H1 (cell line): ENCODE data around the gene SYT14. TPM values are rescaled to one million over a fixed set of nuclear protein-coding genes. Genes with fewer than 3 reads are reported as not detected.

Experiments used
- CTCF ChIA-PET: fragments of 300-600 bp; sonication (Branson Sonifier 250); formaldehyde crosslinking; loops from one replicate; lab custom pipeline; 2021; ENCODE audit not compliant: partially characterized antibody; lab: Charles Lee
- POLR2A ChIA-PET: fragments of 300-600 bp; sonication (Branson Sonifier 250); formaldehyde crosslinking; loops from one replicate; lab custom pipeline; 2021; ENCODE audit warnings: inconsistent platforms; ENCODE audit not compliant: partially characterized antibody; lab: Charles Lee
- DNase-seq, 2 experiments: peaks; one replicate each; pipeline versions ENCODE4 v3.0.0 to v3.0.0-alpha.2; 2010 to 2022; ENCODE audit warnings: low spot score in 2 of 2, low read depth in 1 of 2, mixed read lengths in 1 of 2
- FAIRE-seq: peaks from 2 replicates; lab custom pipeline; 2011; peaks lifted over from hg19 to GRCh38; lab: Jason Lieb, UNC
- H2AFZ ChIP-seq: 2 replicates; pipeline ENCODE4 v1.8.1; 2012; ENCODE audit warnings: low read length, inconsistent platforms
- H2AK5ac ChIP-seq: 2 replicates; pipeline ENCODE4 v1.6.1; 2013; ENCODE audit warnings: low read depth, low read length
- H2BK120ac ChIP-seq: replicated peaks from 2 replicates; pipeline ENCODE3; 2013; ENCODE audit warnings: low read depth, low read length, inconsistent platforms
- H2BK12ac ChIP-seq: 2 replicates; pipeline ENCODE4 v1.6.1; 2013; ENCODE audit warnings: low read depth, low read length
- H2BK15ac ChIP-seq: 2 replicates; pipeline ENCODE4 v1.6.1; 2013; ENCODE audit warnings: low read length
- H2BK20ac ChIP-seq: 2 replicates; pipeline ENCODE4 v1.6.1; 2013; ENCODE audit warnings: low read length
- H2BK5ac ChIP-seq: 2 replicates; pipeline ENCODE4 v1.6.1; 2013; ENCODE audit warnings: low read depth, low read length
- H3K14ac ChIP-seq: 2 replicates; pipeline ENCODE4 v1.6.1; 2013; ENCODE audit warnings: inconsistent platforms; ENCODE audit not compliant: insufficient read length
- H3K18ac ChIP-seq: 2 replicates; pipeline ENCODE4 v1.6.1; 2013; ENCODE audit warnings: low read length; ENCODE audit errors: extremely low read depth
- H3K23ac ChIP-seq: 2 replicates; pipeline ENCODE4 v1.6.1; 2013; ENCODE audit warnings: inconsistent platforms; ENCODE audit not compliant: insufficient read length
- H3K23me2 ChIP-seq: 2 replicates; pipeline ENCODE4 v1.6.1; 2013; ENCODE audit warnings: low read depth, low read length
- H3K27ac ChIP-seq: 2 replicates; pipeline ENCODE4 v1.6.1; 2011; ENCODE audit warnings: low read depth, low read length, inconsistent platforms
- H3K27me3 ChIP-seq, 4 experiments: replicated peaks in 1 of 4; 1 replicate in 1 of 4; 2 replicates in 3 of 4; pipeline versions ENCODE4 v1.6.1 to v1.8.1; 2011 to 2013; ENCODE audit warnings: low read length in 3 of 4, mild to moderate bottlenecking in 3 of 4, inconsistent platforms in 2 of 4, mixed read lengths in 2 of 4, moderate library complexity in 1 of 4; ENCODE audit not compliant: control insufficient read depth in 3 of 4, insufficient read depth in 3 of 4; ENCODE audit errors: extremely low read depth in 1 of 4
- H3K36me3 ChIP-seq, 4 experiments: 2 replicates each; pipeline versions ENCODE4 v1.6.1 to v1.8.1; 2011 to 2013; ENCODE audit warnings: mild to moderate bottlenecking in 4 of 4, low read length in 3 of 4, moderate library complexity in 2 of 4, control low read depth in 1 of 4, inconsistent platforms in 1 of 4; ENCODE audit not compliant: insufficient read depth in 4 of 4, control insufficient read depth in 2 of 4
- H3K4ac ChIP-seq: replicated peaks from 2 replicates; pipeline ENCODE3; 2013; ENCODE audit warnings: low read length, low read depth, mixed read lengths, inconsistent platforms; ENCODE audit not compliant: insufficient read length
- H3K4me1 ChIP-seq, 4 experiments: replicated peaks in 1 of 4; 1 replicate in 1 of 4; 2 replicates in 3 of 4; pipeline versions ENCODE4 v1.6.1 to v1.8.1; 2011 to 2013; ENCODE audit warnings: low read length in 3 of 4, inconsistent platforms in 2 of 4, mixed read lengths in 1 of 4; ENCODE audit not compliant: insufficient read depth in 4 of 4, control insufficient read depth in 3 of 4
- H3K4me2 ChIP-seq, 2 experiments: 2 replicates each; pipeline versions ENCODE4 v1.6.1 to v1.8.1; 2011 to 2013; ENCODE audit warnings: low read depth in 2 of 2, low read length in 2 of 2, control low read depth in 1 of 2, inconsistent platforms in 1 of 2, mild to moderate bottlenecking in 1 of 2; ENCODE audit not compliant: insufficient read depth in 1 of 2
- H3K4me3 ChIP-seq, 4 experiments: fragments of 200-600, 300-600 bp in 1 of 4; sonication (generic), shearing (Covaris generic), sonication (Bioruptor Twin) in 1 of 4; 2 replicates each; pipeline versions ENCODE4 v1.5.1 to v1.8.1; 2011 to 2016; ENCODE audit warnings: low read length in 4 of 4, low read depth in 3 of 4, control low read depth in 2 of 4, inconsistent platforms in 2 of 4, mild to moderate bottlenecking in 2 of 4, mixed read lengths in 1 of 4, moderate library complexity in 1 of 4; ENCODE audit not compliant: insufficient read depth in 2 of 4; ENCODE audit errors: extremely low read depth in 1 of 4
- H3K56ac ChIP-seq: replicated peaks from 2 replicates; pipeline ENCODE3; 2013; ENCODE audit warnings: low read depth, mild to moderate bottlenecking, mixed read lengths, low read length, inconsistent platforms; ENCODE audit not compliant: insufficient read length
- H3K79me1 ChIP-seq: 2 replicates; pipeline ENCODE4 v1.6.1; 2013; ENCODE audit warnings: low read depth, low read length, control low read depth
- H3K79me2 ChIP-seq, 2 experiments: 2 replicates each; pipeline versions ENCODE4 v1.6.1 to v1.8.1; 2012 to 2013; ENCODE audit warnings: low read length in 2 of 2, mild to moderate bottlenecking in 2 of 2, inconsistent platforms in 1 of 2; ENCODE audit not compliant: insufficient read depth in 2 of 2, control insufficient read depth in 1 of 2
- H3K9ac ChIP-seq, 4 experiments: replicated peaks in 1 of 4; 1 replicate in 1 of 4; 2 replicates in 3 of 4; pipeline versions ENCODE4 v1.6.1 to v1.8.1; 2011 to 2013; ENCODE audit warnings: low read depth in 3 of 4, low read length in 3 of 4, control low read depth in 2 of 4, mild to moderate bottlenecking in 2 of 4, moderate library complexity in 2 of 4, inconsistent platforms in 1 of 4; ENCODE audit errors: extremely low read depth in 1 of 4
- H3K9me3 ChIP-seq, 2 experiments: 2 replicates each; pipeline versions ENCODE4 v1.6.1 to v1.8.1; 2012 to 2013; ENCODE audit warnings: mild to moderate bottlenecking in 2 of 2, moderate library complexity in 2 of 2, control low read depth in 1 of 2, inconsistent platforms in 1 of 2, low read depth in 1 of 2, low read length in 1 of 2, mixed read lengths in 1 of 2; ENCODE audit not compliant: insufficient read depth in 2 of 2
- H4K20me1 ChIP-seq, 2 experiments: replicated peaks in 1 of 2; 2 replicates each; pipeline versions ENCODE3 to v1.8.1; 2011 to 2013; ENCODE audit warnings: inconsistent platforms in 2 of 2, low read length in 2 of 2, mild to moderate bottlenecking in 1 of 2; ENCODE audit not compliant: insufficient read depth in 2 of 2, control insufficient read depth in 1 of 2
- H4K5ac ChIP-seq: 2 replicates; pipeline ENCODE4 v1.6.1; 2013; ENCODE audit warnings: low read length, low read depth, mixed read lengths, inconsistent platforms; ENCODE audit not compliant: insufficient read length
- H4K8ac ChIP-seq: 2 replicates; pipeline ENCODE4 v1.8.0; 2013; ENCODE audit warnings: mild to moderate bottlenecking, moderate library complexity, low read length, inconsistent platforms; ENCODE audit not compliant: insufficient read depth; ENCODE audit errors: extremely low read depth
- H4K91ac ChIP-seq: replicated peaks from 2 replicates; pipeline ENCODE3; 2013; ENCODE audit warnings: low read length, mixed read lengths, inconsistent platforms; ENCODE audit not compliant: insufficient read length
- ATF2 ChIP-seq: IDR thresholded peaks from 2 replicates; pipeline ENCODE4 v1.6.1; 2012; ENCODE audit warnings: low read length, inconsistent platforms
- BRCA1 ChIP-seq: IDR thresholded peaks from 2 replicates; pipeline ENCODE4 v1.6.1; 2012; ENCODE audit warnings: low read depth, low read length, improper control_type of control experiment
- EGR1 ChIP-seq: IDR thresholded peaks from 2 replicates; pipeline ENCODE4 v1.6.1; 2011; ENCODE audit warnings: low read depth, low read length, borderline replicate concordance
- EZH2 ChIP-seq: fragments of 200-600 bp; sonication (generic); IDR thresholded peaks from 2 replicates; pipeline ENCODE4 v1.7.1; 2012; ENCODE audit warnings: low read depth, mild to moderate bottlenecking, moderate library complexity, low read length, inconsistent platforms; ENCODE audit not compliant: severe bottlenecking
- FOSL1 ChIP-seq: IDR thresholded peaks from 2 replicates; pipeline ENCODE4 v1.6.1; 2011; ENCODE audit warnings: mild to moderate bottlenecking, low read depth, low read length, moderate library complexity; ENCODE audit not compliant: insufficient read depth
- GTF2F1 ChIP-seq: IDR thresholded peaks from 2 replicates; pipeline ENCODE4 v1.6.1; 2012; ENCODE audit warnings: low read depth, low read length, improper control_type of control experiment, borderline replicate concordance
- JUND ChIP-seq: IDR thresholded peaks from 2 replicates; pipeline ENCODE4 v1.6.1; 2011; ENCODE audit warnings: mild to moderate bottlenecking, improper control_type of control experiment, low read length
- KDM5A ChIP-seq: fragments of 200-600 bp; IDR thresholded peaks from 2 replicates; pipeline ENCODE4 v1.7.1; 2012; ENCODE audit warnings: mild to moderate bottlenecking, low read length, inconsistent platforms, mixed read lengths
- MAX ChIP-seq: IDR thresholded peaks from 2 replicates; pipeline ENCODE4 v1.6.1; 2012; ENCODE audit warnings: inconsistent platforms
- RAD21 ChIP-seq, 2 experiments: IDR thresholded peaks in 1 of 2; conservative IDR thresholded peaks in 1 of 2; 2 replicates each; pipeline ENCODE4 v1.6.1; 2011; ENCODE audit warnings: low read depth in 2 of 2, low read length in 2 of 2, improper control_type of control experiment in 1 of 2, inconsistent platforms in 1 of 2, mild to moderate bottlenecking in 1 of 2, moderate library complexity in 1 of 2
- SIN3A ChIP-seq, 2 experiments: IDR thresholded peaks in 1 of 2; conservative IDR thresholded peaks in 1 of 2; 2 replicates each; pipeline ENCODE4 v1.6.1; 2011 to 2012; ENCODE audit warnings: low read length in 2 of 2, improper control_type of control experiment in 1 of 2, low read depth in 1 of 2, mild to moderate bottlenecking in 1 of 2
- SP2 ChIP-seq: IDR thresholded peaks from 2 replicates; pipeline ENCODE4 v1.6.1; 2012; ENCODE audit warnings: mild to moderate bottlenecking, low read length, inconsistent platforms
- TAF1 ChIP-seq: IDR thresholded peaks from 2 replicates; pipeline ENCODE4 v1.6.1; 2011; ENCODE audit warnings: mild to moderate bottlenecking, low read depth, low read length
- TEAD4 ChIP-seq: IDR thresholded peaks from 2 replicates; pipeline ENCODE4 v1.6.1; 2012; ENCODE audit warnings: low read depth, low read length, inconsistent platforms, mixed read lengths
- polyA plus RNA-seq, 7 experiments: library from polyadenylated mRNA; depleted of rRNA in 3 of 7; stranded (reverse) in 5 of 7; unstranded in 2 of 7; fragments of >200 nt in 5 of 7; fragments of 200-250 nt in 2 of 7; gene quantifications; 1 replicate in 5 of 7; 2 replicates in 1 of 7; 4 replicates in 1 of 7; pipeline versions ENCODE4 v1.2.1 to v1.2.3, GENCODE V29; 2011 to 2013; ENCODE audit warnings: missing spikeins in 2 of 7, mixed read lengths in 2 of 7
- total RNA-seq: library from RNA; stranded (reverse); fragmentation: NEBNext Ultra II Directional; extraction: Animal tissue kit (Norgen Biotek cat#: 25700); gene quantifications from 2 replicates; pipeline ENCODE4 v1.2.1, GENCODE V29; 2021

The SYT14 gene
- total and polyA plus RNA-seq, 2 of the 8 experiments (the other 6 are each of a cell fraction or from before 2014, with no cell fraction given) = 2.3 to 18.4 TPM

- CTCF ChIA-PET = no interaction called here
- no peak for FAIRE-seq
- TF ChIP-seq ATF2 = no peak
- no peak for TF ChIP-seq JUND
- TF ChIP-seq SIN3A (conservative IDR thresholded peaks at IDR 0.05 in 1 of 2, IDR thresholded peaks at IDR 0.05 in 1 of 2; ENCODE audit: low read depth in 1 of 2, low read length in 2 of 2) = no peak
- TF ChIP-seq EGR1 = no peak
- no peak for TF ChIP-seq SP2
- no peak for TF ChIP-seq TAF1
- no peak for TF ChIP-seq MAX
- no peak for TF ChIP-seq KDM5A
- no peak for TF ChIP-seq FOSL1
- TF ChIP-seq TEAD4 = no peak
- no peak for TF ChIP-seq GTF2F1
- no peak for TF ChIP-seq RAD21 (IDR thresholded peaks at IDR 0.05 in 1 of 2, conservative IDR thresholded peaks at IDR 0.05 in 1 of 2; ENCODE audit: low read depth in 2 of 2, low read length in 2 of 2)
- no peak for TF ChIP-seq EZH2
- TF ChIP-seq BRCA1 = no peak
Measured at GRCh38 chr1:210057593-210057992, 119.6 kb downstream of the SYT14 start.

More at GRCh38 chr1:210057593-210057992, 119.6 kb downstream of the SYT14 start:
- Histone ChIP-seq H4K5ac (no peak overlapping the region), H4K8ac (no peak overlapping the region), H3K36me3 (no peaks in the 10 kb centered on the region), H3K27ac (no peak overlapping the region), H4K20me1 (no peaks in the 10 kb centered on the region), H3K23ac (no peak overlapping the region), H2BK5ac (no peak overlapping the region), H3K18ac (no peak overlapping the region), H2BK12ac (no peak overlapping the region), H3K4me3 (no peak overlapping the region), H3K4me1 (no peaks in the 10 kb centered on the region), H4K91ac (no peak overlapping the region), H3K9ac (no peak overlapping the region), H3K23me2 (no peaks in the 10 kb centered on the region), H2BK120ac (no peak overlapping the region), H3K9me3 (no peaks in the 10 kb centered on the region), H2BK15ac (no peak overlapping the region), H2AFZ (no peak overlapping the region), H3K79me1 (no peaks in the 10 kb centered on the region), H3K4ac (no peak overlapping the region), H3K79me2 (no peaks in the 10 kb centered on the region), H3K27me3 (no peaks in the 10 kb centered on the region), H2AK5ac (no peak overlapping the region), H3K4me2 (no peak overlapping the region), H3K14ac (no peak overlapping the region), H2BK20ac (no peak overlapping the region), H3K56ac (no peak overlapping the region)
- no peak for DNase-seq
- POLR2A ChIA-PET = no interaction called here
